ENCODE measurements around the gene FGFBP3.
"Not testable (repeated sequence)": the region's sequence is repeated elsewhere in the genome, so short reads cannot be mapped to it uniquely, and the experiment has no call there.

Gene FGFBP3

GRCh38 chr10:91896212-91896756, 13.0 kb downstream of the FGFBP3 start:
- H3K4me3 ChIP-seq (ENCODE audit: severe bottlenecking): no peak overlapping the region
- H3K36me3 ChIP-seq (ENCODE audit: low read depth): no peaks in the 10 kb centered on the region
- no peak overlapping the region for H3K27ac ChIP-seq (ENCODE audit: poor library complexity, severe bottlenecking)
- ATAC-seq (ENCODE audit: low read depth) (no peak), DNase-seq (ENCODE audit: low spot score) (no peak)
- no peak for TF ChIP-seq CTCF (IDR thresholded peaks at IDR 0.05; ENCODE audit: poor library complexity, severe bottlenecking)
- no peaks in the 10 kb centered on the region for H3K9me3 ChIP-seq (ENCODE audit: severe bottlenecking)
- H3K4me1 ChIP-seq (ENCODE audit: insufficient read depth, poor library complexity, severe bottlenecking): peaks cover 2% of the 10 kb centered on the region
- H3K27me3 ChIP-seq (ENCODE audit: insufficient read depth, poor library complexity, severe bottlenecking): no peaks in the 10 kb centered on the region

GRCh38 chr10:91894261-91894685, 15.0 kb downstream of the FGFBP3 start:
- ATAC-seq (ENCODE audit: low read depth): not testable (repeated sequence)

GRCh38 chr10:91893051-91893450, 16.2 kb downstream of the FGFBP3 start:
- H3K27ac ChIP-seq (ENCODE audit: poor library complexity, severe bottlenecking): no peak overlapping the region
- DNase-seq (ENCODE audit: low spot score) (no peak), ATAC-seq (ENCODE audit: low read depth) (no peak)
- no peaks in the 10 kb centered on the region for H3K36me3 ChIP-seq (ENCODE audit: low read depth)
- TF ChIP-seq CTCF (IDR thresholded peaks at IDR 0.05; ENCODE audit: poor library complexity, severe bottlenecking): no peak
- H3K9me3 ChIP-seq (ENCODE audit: severe bottlenecking): no peaks in the 10 kb centered on the region
- H3K27me3 ChIP-seq (ENCODE audit: insufficient read depth, poor library complexity, severe bottlenecking): no peaks in the 10 kb centered on the region
- H3K4me3 ChIP-seq (ENCODE audit: severe bottlenecking): no peak overlapping the region
- peaks cover 1% of the 10 kb centered on the region for H3K4me1 ChIP-seq (ENCODE audit: insufficient read depth, poor library complexity, severe bottlenecking)

More at GRCh38 chr10:91894261-91894685, 15.0 kb downstream of the FGFBP3 start:
- H3K4me3 ChIP-seq (ENCODE audit: severe bottlenecking); H3K9me3 ChIP-seq (ENCODE audit: severe bottlenecking); H3K27ac ChIP-seq (ENCODE audit: poor library complexity, severe bottlenecking); H3K27me3 ChIP-seq (ENCODE audit: insufficient read depth, poor library complexity, severe bottlenecking); H3K36me3 ChIP-seq (ENCODE audit: low read depth); DNase-seq (ENCODE audit: low spot score); H3K4me1 ChIP-seq (ENCODE audit: insufficient read depth, poor library complexity, severe bottlenecking): not testable (repeated sequence)

GRCh38 chr10:91891125-91892001, 17.9 kb downstream of the FGFBP3 start:
- no peak for DNase-seq (ENCODE audit: low spot score)
- no peak overlapping the region for H3K27ac ChIP-seq (ENCODE audit: poor library complexity, severe bottlenecking)
- peak; percentile 80 for ATAC-seq (ENCODE audit: low read depth)
- no peaks in the 10 kb centered on the region for H3K9me3 ChIP-seq (ENCODE audit: severe bottlenecking)
- H3K27me3 ChIP-seq (ENCODE audit: insufficient read depth, poor library complexity, severe bottlenecking): no peaks in the 10 kb centered on the region
- no peak for TF ChIP-seq CTCF (IDR thresholded peaks at IDR 0.05; ENCODE audit: poor library complexity, severe bottlenecking)
- H3K36me3 ChIP-seq (ENCODE audit: low read depth): no peaks in the 10 kb centered on the region
- peaks cover 14% of the 10 kb centered on the region for H3K4me1 ChIP-seq (ENCODE audit: insufficient read depth, poor library complexity, severe bottlenecking)
- no peak overlapping the region for H3K4me3 ChIP-seq (ENCODE audit: severe bottlenecking)

GRCh38 chr10:91887272-91888076, 21.8 kb downstream of the FGFBP3 start:
- no peaks in the 10 kb centered on the region for H3K27me3 ChIP-seq (ENCODE audit: insufficient read depth, poor library complexity, severe bottlenecking)
- peak overlapping the region; percentile 29 for H3K4me3 ChIP-seq (ENCODE audit: severe bottlenecking)
- ATAC-seq (ENCODE audit: low read depth) (peak; percentile 72), DNase-seq (ENCODE audit: low spot score) (no peak)
- TF ChIP-seq CTCF (IDR thresholded peaks at IDR 0.05; ENCODE audit: poor library complexity, severe bottlenecking): no peak
- H3K27ac ChIP-seq (ENCODE audit: poor library complexity, severe bottlenecking): no peak overlapping the region
- no peaks in the 10 kb centered on the region for H3K36me3 ChIP-seq (ENCODE audit: low read depth)
- H3K4me1 ChIP-seq (ENCODE audit: insufficient read depth, poor library complexity, severe bottlenecking): peaks cover 14% of the 10 kb centered on the region
- no peaks in the 10 kb centered on the region for H3K9me3 ChIP-seq (ENCODE audit: severe bottlenecking)
